NCI-H748 (cell line): ENCODE measurements around the gene STX18.
"Not testable (repeated sequence)": the region's sequence is repeated elsewhere in the genome, so short reads cannot be mapped to it uniquely, and the experiment has no call there.

Experiments
- DNase-seq: peaks from one replicate; lab custom pipeline; 2025; ENCODE audit not compliant: unreplicated experiment; lab: John Stamatoyannopoulos, UW

Gene STX18

DNA sequence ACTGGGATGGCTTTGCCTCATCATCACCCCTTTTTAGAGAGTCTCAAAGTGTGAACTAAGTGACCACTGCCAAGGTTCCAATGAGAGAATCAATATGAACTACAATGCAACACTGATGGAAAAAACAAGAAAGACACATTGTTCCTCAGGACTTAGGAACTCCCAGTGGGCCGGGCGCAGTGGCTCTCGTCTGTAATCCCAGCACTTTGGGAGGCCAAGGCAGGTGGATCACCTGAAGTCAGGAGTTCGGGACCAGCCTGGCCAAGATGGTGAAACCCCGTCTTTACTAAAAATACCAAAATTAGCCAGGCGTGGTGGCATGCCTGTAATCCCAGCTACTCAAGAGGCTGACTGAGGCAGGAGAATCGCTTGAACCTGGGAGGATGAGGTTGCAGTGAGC lies 119.7 kb downstream of the STX18 start:
- DNase-seq, result not testable (repeated sequence)

DNA sequence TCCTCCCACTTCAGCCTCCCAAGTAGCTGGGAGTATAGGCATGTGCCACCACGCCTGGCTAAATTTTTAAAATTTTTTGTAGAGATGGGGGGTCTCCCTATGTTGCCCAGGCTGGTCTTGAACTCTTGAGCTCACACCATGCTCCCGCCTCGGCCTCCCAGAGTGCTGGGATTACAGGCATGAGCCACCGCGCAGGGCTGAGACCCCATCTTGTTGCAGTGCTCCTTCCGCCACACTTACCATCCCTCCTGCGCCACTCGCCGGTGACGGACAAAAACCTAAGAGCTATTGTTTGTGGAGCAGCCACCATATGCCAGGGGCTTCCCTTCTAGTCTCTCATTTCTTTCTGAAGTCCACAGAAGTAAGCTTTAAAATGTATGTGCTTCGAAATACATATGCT lies 120.5 kb downstream of the STX18 start:
- DNase-seq, result no peak

DNA sequence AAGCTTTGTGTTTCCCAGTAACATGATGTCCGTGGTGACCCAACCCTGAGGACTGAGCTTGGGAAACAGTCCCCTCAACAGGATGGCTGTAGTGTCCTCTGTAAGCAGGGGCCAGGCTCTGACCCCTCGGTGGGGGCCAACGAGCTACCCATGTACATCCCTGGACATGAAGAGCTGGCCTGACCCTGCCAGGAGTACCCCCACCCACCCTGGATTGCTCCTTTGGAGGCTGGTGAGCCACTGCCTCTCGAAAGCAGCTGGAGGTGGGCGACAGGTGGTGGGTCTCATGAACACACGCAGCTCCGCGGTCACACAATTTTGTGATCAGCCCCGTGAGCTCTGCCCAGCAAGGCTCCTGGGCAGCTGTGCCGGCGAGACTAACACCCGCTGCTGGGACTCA lies 121.4 kb downstream of the STX18 start:
- no peak for DNase-seq

DNA sequence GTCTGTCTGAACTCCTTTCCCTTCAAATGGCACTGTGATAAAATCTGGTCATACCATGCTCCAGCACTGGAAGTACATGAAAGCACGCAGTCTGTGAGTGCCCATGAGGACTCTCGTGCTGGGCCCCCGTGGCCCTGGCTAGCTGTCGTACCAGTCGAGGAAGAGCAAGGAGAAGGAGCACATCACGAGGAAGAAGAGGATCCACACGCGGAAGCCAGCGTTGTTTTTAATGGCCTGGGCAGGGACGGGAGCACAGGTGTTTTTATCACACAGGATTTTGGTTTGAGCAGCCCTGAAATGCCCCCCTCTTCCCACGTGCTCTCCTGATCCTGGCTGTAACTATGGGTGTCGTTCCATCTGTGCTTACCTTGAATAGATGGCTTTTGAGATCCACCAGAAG lies 122.0 kb downstream of the STX18 start:
- DNase-seq, result no peak

DNA sequence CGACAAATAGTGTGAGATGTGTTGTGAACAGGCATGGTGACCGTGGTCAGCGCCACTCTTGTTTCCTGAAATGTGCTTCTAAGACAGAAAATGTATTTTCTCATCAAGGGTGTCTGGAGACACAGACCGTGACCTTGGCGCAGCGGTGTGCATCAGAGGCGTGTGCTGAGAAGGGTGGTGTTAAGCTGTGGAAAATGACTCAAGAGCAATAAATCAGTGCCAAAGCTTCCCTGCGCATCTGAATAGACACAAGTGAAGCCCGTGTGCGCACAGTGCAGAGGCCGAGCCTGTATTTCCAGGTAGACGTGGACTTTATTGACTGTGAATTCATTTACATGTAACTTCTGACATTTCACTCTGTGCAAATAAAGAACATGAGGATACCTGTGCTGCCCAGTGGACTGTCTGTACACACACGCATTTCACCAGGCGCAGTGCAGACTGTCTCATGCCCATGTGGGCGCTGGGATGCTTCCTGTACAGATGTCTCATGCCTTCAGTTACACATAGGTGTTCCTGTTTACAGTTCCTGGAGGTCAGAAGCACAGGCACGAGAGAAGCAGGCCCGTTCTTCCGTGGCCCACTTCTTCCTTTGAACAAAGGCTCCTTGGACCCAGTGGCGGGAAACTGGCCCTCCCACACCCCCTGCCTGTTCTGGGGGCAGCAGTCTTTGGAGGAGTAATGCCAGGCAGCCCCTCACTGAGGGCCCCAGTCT lies 123.0 kb downstream of the STX18 start:
- DNase-seq, result no peak

DNA sequence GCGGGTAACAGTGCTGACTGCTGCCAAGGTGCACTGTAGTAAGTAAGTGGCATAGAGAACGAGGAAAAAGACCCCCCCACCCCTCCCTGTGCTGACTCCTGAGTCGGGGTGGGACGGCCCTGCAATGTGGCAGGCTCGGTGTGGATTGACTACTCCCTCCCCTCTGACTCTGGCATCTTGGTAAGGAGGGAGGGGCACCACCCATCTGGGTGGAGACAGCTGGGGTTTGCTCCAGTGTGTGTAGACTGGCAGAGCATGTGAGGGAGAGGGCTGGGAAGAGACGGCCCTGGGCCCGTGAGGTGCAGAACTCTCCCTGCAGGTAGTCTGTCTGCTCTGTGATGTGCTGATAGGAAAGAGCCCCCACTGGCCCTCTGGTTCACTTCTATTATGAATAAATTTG lies 124.0 kb downstream of the STX18 start:
- DNase-seq, result no peak

DNA sequence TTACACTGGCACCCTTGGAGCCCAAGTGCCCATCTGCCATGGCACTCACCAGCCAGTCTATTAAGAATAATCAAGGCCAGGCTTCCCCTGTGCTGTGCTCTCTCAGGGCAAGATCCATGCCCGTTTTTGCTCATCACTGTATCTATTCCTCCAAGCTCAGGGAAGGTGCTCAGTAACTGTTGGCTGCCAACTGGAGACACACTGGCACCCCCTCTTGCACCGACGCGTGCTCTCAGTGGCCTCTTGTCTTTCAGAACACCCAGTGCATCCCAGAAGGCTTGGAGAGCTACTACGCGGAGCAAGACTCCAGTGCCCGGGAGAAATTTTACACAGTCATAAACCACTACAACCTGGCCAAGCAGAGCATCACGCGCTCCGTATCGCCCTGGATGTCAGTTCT lies 124.9 kb downstream of the STX18 start:
- no peak for DNase-seq

DNA sequence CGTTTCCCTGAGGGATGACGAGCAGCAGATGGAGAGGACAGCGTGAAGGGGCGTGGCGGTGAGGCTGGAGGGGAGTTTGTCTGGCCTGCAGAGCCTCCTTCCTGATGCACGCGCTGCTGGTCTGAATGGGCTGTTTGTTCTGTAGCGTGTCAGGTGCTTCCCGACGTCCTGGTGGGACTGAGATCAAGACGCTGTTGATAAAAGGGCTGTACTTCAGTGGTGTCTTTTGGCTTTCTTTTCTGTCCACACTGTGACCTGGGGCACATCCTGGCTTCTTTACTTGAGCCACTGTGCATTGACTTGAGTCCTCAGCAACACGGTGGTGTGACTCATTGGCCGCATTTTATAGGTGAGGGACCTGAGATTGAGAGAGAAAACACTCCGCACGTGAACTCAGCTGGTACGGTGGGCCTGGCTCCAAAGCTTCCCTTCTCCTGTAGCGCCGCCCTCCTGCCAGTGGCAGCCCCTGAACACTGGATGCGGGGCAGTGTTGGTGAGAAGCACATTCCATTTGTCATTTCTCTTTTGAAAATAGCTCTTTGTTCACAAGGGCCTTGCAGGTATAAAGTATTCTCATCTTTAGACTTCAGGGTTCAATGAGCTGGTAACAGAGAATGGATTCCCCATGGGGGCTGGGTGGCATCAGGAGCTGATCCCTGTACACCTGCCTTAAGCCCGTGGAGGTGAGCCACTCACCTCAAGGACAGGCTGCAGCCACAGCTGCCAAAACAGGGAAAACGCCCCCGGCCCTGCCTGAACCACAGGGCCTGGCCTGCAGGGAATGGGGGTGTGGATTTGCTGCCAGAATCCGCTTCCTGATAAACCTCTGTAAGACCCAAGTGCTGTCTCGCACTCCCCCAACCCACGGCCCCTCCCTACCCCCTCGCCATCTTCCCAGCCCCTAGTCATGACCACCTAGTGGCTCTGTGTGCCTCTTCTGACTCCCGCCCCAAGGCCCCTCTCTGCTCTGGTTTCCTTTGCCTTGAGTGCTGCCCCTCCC lies 125.7 kb downstream of the STX18 start:
- DNase-seq, result no peak

DNA sequence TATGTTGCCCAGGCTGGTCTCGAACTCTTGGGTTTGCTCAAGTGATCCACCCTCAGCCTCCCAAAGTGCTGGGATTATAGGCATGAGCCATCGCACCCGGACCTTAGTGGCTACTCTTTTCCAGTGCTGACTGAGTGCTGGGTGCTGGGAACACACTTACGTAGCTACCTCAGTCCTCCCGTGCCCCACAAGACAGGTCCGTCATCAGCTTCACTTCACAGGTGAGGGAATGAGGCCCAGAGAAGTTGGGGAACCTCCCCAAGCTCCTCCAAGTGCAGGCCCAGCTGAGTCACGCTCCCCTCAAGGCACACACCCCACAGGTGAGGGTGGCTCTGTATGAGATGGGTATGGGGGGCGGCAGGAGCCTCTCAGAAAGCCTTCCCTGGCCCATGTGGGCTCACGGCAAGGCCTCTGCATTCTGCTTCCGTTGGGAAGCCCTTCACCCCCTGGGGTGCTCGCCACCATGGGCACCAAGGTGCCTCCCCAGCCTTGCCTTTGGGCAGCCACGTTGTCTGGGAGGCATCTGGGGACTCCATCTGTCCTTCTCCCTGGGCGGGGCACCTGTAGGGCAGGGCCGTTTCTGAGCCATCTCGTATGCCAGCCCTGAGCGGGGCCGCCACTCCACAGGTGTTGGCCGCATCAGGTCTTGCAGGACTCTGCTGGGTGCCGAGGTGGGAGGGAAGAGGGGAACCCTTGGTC lies 126.6 kb downstream of the STX18 start:
- peak; percentile 7 for DNase-seq

DNA sequence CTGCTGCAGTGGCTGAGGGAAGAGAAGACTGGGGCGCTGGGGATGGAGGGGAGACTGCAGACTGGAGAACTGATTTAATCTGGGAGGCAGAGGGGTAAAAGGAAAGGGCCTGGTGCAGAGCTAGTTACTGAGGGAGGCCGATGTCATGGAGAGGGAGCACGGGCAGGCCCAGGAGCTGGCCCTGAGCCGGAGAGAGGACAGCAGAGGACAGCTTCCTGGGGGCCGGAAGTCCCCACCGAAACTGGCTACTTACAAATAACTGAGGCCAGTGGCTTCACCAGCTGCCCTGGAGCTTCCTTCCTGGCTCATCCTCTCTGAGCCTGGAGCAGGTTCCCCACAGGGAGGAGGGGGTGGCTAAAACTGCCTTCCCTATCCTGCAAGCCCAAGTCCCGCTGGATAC lies 128.0 kb downstream of the STX18 start:
- no peak for DNase-seq

DNA sequence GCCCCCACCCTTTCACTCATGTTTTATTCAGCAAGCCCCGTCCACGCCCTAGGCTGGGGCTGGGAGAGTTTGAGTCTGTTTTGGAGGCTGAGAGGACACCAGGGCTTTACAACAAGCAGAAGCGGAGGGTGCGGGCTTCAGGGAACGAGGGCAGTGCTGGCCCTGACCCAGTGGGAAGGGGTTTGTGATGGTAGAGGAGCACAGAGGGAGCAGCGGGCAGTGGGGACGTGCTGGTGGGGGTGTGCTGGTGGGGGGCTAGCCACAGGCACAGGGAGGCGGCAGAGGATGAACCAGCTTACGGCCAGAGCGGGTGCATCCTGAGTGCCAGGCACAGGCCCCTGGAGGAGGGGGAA lies 128.5 kb downstream of the STX18 start:
- no peak for DNase-seq

DNA sequence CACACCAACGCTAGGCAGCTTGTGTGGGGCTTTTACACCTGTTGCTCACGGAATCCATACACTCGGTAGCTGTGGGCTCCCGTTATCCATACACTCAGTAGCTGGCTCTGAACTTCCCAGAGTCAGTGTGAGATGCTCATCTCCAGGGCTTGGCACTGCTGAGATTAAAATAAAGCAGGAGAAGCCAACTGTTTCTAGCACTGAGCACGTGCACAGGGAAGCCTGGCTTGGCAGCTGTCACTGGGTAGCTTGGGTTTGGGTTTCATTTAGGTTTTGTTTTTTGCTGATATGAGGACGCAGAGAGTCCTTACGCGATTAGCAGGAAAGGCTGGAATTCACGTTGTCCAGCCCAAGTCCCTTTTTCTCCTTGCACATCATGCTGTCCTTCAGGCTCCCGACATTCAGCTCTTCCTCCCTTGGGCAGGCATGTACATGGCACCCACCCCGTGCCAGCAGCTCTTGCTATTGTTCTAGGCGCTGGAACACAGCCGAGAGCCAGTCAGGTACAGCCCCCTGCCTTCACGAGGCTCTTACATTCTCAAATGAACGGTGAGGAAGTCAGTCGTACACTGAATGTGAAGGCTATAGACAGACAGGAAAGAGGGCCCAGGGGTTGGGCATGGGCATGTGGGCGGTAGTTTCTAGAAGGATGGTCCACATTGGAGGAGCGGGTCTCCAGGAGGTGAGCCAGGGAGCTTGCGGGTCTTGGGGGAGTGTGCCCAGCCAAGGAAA lies 129.0 kb downstream of the STX18 start:
- no peak for DNase-seq

DNA sequence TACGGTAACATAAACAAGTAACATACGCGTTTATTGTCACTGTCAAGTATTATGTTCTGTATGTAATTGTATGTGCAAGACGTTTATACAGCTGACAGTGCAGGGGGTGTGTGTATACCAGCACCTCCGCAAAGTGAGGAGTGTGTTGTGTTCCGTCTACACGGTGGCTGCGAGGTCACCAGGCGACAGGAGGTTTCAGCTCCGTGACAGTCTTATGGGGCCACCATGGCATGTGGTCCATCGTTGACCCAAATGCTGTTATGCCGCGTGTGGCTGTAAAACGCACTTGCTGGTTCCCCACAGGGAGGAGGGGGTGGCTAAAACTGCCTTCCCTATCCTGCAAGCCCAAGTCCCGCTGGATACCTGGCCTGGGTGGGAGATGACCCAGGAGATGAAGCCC lies 129.9 kb downstream of the STX18 start:
- DNase-seq, result no peak

DNA sequence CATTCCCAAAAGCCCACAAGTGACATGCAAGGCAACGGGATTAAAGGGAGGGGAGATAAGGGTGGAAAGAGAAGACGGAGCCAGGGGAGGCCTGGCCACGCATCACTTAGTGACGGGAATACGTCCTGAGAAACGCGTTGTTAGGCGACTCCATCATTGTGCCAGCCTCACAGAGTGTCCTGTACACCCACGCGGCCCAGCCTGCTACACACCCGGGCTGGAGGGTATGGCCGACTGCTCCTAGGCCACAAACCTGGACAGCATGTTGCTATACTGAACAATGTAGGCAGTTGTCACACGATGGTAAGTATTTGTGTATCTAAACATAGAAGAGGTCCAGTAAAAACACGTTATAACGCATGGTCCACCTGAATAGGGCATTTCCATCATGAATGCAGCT lies 131.6 kb downstream of the STX18 start:
- DNase-seq, result no peak

DNA sequence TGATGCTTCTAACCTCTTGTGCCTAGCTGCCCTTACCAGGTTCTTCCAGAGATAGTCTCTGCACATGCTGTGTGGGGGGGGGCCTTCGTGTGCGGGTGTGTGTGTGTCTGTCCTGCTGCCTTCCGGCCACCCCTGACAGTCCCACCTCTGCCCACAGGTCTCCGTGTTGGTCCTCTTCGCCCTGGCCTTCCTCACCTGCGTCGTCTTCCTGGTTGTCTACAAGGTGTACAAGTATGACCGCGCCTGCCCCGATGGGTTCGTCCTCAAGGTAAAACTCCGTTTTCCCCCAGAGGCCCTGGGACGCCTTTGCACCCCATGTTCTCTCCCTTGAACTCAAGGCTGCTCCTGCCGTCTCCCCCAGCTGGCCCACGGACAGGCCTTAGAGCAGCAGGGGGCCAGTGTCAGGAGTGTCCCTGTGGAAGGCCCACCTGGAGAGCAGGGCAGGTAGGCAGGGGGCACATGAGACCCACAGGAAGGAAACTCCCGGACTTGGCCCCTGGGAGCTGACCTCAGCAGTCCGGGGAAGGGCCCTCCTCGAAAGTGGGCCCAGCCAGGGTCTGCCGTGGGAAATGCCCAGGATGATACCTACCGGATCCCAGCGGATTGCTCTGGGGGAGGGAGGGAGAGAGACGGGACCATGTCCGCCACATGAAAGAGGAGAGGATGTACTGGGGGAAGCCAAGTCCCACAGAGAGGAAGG lies 132.3 kb downstream of the STX18 start:
- no peak for DNase-seq

DNA sequence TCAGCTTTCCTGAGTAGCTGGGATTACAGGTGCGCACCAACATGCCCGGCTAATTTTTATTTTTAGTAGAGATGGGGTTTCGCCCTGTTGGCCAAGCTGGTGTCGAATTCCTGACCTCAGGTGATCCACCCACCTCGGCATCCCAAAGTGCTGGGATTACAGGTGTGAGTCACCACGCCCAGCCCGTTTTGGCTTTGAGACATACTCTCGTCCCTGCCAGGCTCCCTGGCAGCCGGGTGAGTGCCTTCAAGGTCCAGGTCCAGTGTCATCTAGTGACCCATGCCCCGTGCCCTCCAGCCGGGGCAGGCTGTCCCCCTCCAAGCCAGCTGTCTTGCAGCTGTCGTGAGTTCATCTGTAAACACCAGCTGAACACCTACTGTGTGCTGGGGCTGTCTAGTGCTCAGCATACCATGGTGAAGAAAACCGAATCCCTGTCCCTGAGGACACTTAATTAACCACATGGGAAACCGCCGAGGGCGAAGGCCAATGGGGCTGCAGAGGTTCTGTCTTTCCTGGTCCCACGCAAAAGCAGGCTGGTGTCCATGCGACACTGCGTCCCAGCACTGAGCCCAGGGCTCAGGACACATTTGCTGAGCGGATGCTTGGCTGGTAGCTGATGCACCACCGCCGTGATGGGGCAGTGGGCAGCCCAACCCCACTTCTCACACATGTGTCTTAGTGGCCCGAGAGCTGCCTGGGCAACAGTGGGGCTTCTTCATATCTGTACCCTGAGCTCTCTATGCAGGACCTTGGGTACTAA lies 133.1 kb downstream of the STX18 start:
- DNase-seq, result no peak

DNA sequence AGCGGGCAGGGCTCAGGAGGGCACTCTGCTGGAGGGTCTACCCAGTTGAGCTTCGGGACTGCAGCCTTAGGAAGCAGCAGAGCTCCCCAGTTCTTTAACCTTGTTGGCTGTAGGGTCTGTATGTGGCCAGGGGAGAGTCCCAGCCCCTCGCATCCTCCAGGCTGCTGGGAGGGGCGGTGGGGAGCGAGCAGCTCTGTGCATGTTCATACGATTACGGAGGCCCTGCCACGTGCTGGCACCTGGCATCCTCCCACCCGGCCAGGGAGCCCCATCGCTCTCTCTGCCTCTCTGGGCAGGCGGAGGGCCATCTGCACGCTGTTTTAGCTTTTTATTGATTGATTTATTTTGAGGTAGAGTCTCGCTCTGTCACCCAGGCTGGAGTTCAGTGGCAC lies 133.7 kb downstream of the STX18 start:
- DNase-seq, result no peak

DNA sequence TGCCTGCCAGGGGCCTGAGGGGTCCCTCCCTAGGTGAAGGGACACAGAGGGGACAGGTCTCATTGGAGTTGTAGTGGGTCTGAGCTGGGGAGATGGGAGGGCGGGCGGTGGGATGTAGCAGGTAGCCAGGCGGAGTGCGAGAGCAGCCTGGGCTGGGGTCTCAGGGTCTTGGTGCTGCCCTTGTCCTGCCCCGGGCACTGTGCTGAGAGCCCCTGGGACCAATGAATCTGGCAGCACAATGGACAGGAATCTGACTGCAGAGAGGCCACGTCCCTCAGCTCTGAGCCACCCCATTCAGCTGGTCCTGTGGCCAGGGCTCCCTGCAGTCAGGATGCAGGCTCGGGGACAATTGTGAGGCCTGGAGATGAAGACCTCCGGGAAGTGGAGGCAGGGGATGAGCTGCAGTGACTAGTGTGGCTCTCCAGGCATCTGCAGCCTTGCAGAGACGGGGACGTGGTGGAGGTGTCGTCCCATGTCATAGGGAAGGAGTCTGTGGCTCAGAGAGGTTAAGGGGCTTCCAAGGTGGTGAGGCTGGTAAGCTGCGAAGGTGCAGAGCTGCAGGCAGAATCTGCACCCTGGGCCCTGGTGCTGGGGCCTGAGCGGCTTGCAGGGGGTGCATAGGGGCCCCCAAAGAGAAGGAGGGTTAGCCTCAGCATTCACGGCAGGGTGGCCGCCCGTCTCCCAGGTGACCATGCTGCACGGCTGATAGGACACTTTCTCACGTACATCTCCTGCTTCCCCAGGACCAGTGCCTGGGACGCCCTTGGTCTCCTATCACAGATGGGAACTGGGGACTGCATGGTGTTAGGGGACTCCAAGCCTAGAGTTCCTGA lies 134.3 kb downstream of the STX18 start:
- no peak for DNase-seq
